ENCODE measurements around the gene SPHK1.

GRCh38 chr17:76417499-76418143 is 33.2 kb downstream of the SPHK1 start:
- TF ChIP-seq POLR2A (IDR thresholded peaks at IDR 0.05; ENCODE audit: low read length) (no peak), GATA1 (IDR thresholded peaks at IDR 0.05; ENCODE audit: low read depth, low read length) (no peak)
